HEK293T (cell line): Measurements from ENCODE around the gene ITGA2.

Source experiments
- ARNT ChIP-seq: fragments of 450-650 bp; IDR thresholded peaks from 2 replicates; pipeline ENCODE4 v1.6.1; 2017; ENCODE audit warnings: mild to moderate bottlenecking
- ELF4 ChIP-seq: fragments of 450-650 bp; IDR thresholded peaks from 2 replicates; pipeline ENCODE4 v1.6.1; 2017; ENCODE audit warnings: antibody characterized with exemption
- FOXM1 ChIP-seq: fragments of 450-650 bp; IDR thresholded peaks from 2 replicates; pipeline ENCODE4 v1.6.1; 2017; ENCODE audit warnings: mild to moderate bottlenecking, borderline replicate concordance
- HDGF ChIP-seq: fragments of 450-650 bp; IDR thresholded peaks from 2 replicates; pipeline ENCODE4 v1.6.1; 2017; ENCODE audit warnings: antibody characterized with exemption, borderline replicate concordance
- L3MBTL2 ChIP-seq: fragments of 450-650 bp; conservative IDR thresholded peaks from 2 replicates; pipeline ENCODE4 v1.6.1; 2016; ENCODE audit warnings: mild to moderate bottlenecking
- LEF1 ChIP-seq: fragments of 450-650 bp; IDR thresholded peaks from 2 replicates; pipeline ENCODE4 v1.6.1; 2017; ENCODE audit warnings: mild to moderate bottlenecking, borderline replicate concordance
- NFRKB ChIP-seq: fragments of 450-650 bp; IDR thresholded peaks from 2 replicates; pipeline ENCODE4 v1.6.1; 2016; ENCODE audit warnings: mild to moderate bottlenecking, moderate library complexity
- SP1 ChIP-seq: fragments of 450-650 bp; IDR thresholded peaks from 2 replicates; pipeline ENCODE4 v1.6.1; 2017
- SUZ12 ChIP-seq: fragments of 450-650 bp; IDR thresholded peaks from 2 replicates; pipeline ENCODE4 v1.6.1; 2016; ENCODE audit warnings: mild to moderate bottlenecking
- TARDBP ChIP-seq: fragments of 450-650 bp; IDR thresholded peaks from 2 replicates; pipeline ENCODE4 v1.6.1; 2016

DNA sequence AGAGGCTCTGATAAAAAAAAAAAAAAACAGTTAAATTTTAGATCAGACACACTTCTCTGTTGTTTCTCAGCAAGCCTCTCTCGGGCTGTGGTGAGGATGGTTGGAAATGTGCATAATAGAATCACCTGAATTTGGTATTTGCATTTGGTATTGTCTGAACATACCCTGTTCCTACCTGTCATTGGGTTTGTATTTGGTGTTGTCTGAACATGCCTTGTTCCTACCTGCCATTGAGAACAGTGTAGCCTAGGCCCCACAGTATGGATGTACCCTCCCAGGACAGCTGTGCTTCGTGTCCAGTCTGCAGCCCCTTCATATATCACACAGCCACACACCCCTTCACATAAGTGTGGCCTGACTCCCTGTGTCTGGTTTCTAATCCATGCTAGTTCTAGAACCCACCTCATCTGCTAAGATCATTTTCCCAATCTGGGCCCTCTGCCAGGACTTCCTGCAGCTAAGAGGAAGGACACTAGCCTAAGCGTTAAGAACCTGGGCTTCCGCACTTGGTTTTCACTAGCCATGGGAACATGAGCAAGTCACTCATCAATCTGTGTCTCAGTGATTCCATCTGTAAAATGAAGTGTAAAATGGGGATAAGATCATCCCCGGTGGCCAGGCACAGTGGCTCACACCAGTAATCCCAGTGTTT lies 49.2 kb downstream of the ITGA2 start:
- TF ChIP-seq LEF1 (no peak), TARDBP (no peak), NFRKB (no peak), ELF4 (no peak), ARNT (no peak), L3MBTL2 (no peak), SP1 (no peak), FOXM1 (no peak), SUZ12 (no peak), HDGF (no peak)
